Psoas muscle (tissue), 8 donors: ENCODE results near the gene LCLAT1. TPM values are rescaled to one million over a fixed set of nuclear protein-coding genes. Genes with fewer than 3 reads are reported as not detected.
A peak's percentile ranks its signal among the peaks of the same experiment; 100 is the strongest.
"Not testable (repeated sequence)": the region's sequence is repeated elsewhere in the genome, so short reads cannot be mapped to it uniquely, and the experiment has no call there.

Experiments used
- ATAC-seq, 4 donors: fragments of 200-7000 bp; cut with Tn5 transposase; one replicate each; pipeline ENCODE4 v1.9.1; 2020; ENCODE audit warnings: moderate library complexity in 3 of 4, mild to moderate bottlenecking in 2 of 4
- DNase-seq, 2 donors: peaks; one replicate each; pipeline ENCODE4 v3.0.0-alpha.2; 2020
- H3K27ac ChIP-seq: fragments of 200-600 bp; one replicate; pipeline ENCODE4 v1.8.0; 2022
- H3K27me3 ChIP-seq, 3 donors: fragments of 200-600 bp in 1 of 3; one replicate each; pipeline versions ENCODE4 v1.6.1 to v1.8.0; 2013 to 2022; ENCODE audit warnings: low read length in 2 of 3, mild to moderate bottlenecking in 2 of 3, moderate library complexity in 1 of 3; ENCODE audit not compliant: insufficient read depth in 3 of 3
- H3K36me3 ChIP-seq, 2 donors: fragments of 200-600 bp in 1 of 2; one replicate each; pipeline versions ENCODE4 v1.6.1 to v1.8.0; 2013 to 2022; ENCODE audit warnings: low read depth in 1 of 2, mild to moderate bottlenecking in 1 of 2, moderate library complexity in 1 of 2; ENCODE audit not compliant: insufficient read depth in 1 of 2
- H3K4me1 ChIP-seq: fragments of 200-600 bp; one replicate; pipeline ENCODE4 v1.8.0; 2022
- H3K4me3 ChIP-seq: fragments of 200-600 bp; one replicate; pipeline ENCODE4 v1.8.0; 2022; ENCODE audit warnings: mild to moderate bottlenecking
- H3K9me3 ChIP-seq: fragments of 200-600 bp; one replicate; pipeline ENCODE4 v1.8.0; 2022
- whole genome bisulfite sequencing, 3 donors: extraction: QIAGEN DNeasy Blood & Tissue Kit; methylation state at CpG; one replicate each; pipeline versions ENCODE4 v1.1.6 to v1.1.7; 2013; 5-methylcytosine and 5-hydroxymethylcytosine counted together
- intact Hi-C, 2 donors: fragments of 100-400 bp; cut with DNase I; formaldehyde crosslinking; loops; one replicate each; pipeline versions ENCODE4 v1.11.0 to v1.14.2; 2022
- polyA plus RNA-seq, 3 donors: library from polyadenylated mRNA; stranded (reverse); fragments of 200-250 nt; gene quantifications; one replicate each; pipeline ENCODE4 v1.2.3, GENCODE V29; 2013
- total RNA-seq, 4 donors: library from RNA; stranded (reverse); fragmentation: NEBNext Ultra II Directional in 2 of 4; extraction: Animal tissue kit (Norgen Biotek cat#: 25700) in 2 of 4; gene quantifications; one replicate each; pipeline versions ENCODE4 v1.2.1 to v1.2.4, GENCODE V29; 2021 to 2023
- TF ChIP-seq, protein P1 (sequence below): fragments of 200-600 bp; IDR thresholded peaks from one replicate; pipeline ENCODE4 v1.8.0; 2022; ENCODE audit warnings: antibody characterized with exemption
- donor health status: healthy with polysubstance abuse.
- donor health status: DM: no; HTN: no; CAD: no; lungs with moderate emphysema.
- donor health status: Bipolar disorder and iron deficiency.
- donor health status: healthy.
- donor health status: DM: yes; HTN: yes; CAD: no.
- donor health status: DM: no; HTN: no; CAD: no.
- donor health status: DM: no; HTN: no; CAD: no.
- donor health status: DM: yes; HTN: yes; CAD: no.

Gene LCLAT1
- total and polyA plus RNA-seq, 7 donors: 4.2 to 18.8 (median 6.0) TPM

DNA sequence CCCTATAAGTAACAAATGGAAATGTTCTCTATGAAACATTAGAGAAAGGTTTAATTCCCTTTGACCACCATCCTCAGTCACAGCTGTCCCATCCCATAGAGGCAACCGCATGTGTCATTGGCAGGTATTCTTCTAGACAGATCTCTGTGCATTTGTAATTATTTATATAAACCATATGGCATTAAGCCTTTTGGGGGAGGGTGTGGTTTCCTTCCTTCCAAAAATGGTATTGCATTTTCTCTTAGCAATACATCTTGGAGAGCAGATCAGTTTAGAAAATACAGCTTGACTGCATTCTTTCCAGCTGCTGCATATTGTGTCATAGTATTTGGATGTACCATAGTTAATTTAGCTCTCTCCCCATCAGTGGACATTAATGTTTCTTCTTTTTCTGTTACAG, 57.7 kb downstream of the LCLAT1 start:
- H3K4me1 ChIP-seq: peaks cover 8% of the 10 kb centered on the region
- no peak overlapping the region for H3K4me3 ChIP-seq
- 84 to 91% (median 90%) methylated on average over 1 of the region's 1 CpG for WGBS, 3 donors
- H3K9me3 ChIP-seq: peaks cover 17% of the 10 kb centered on the region
- no peak overlapping the region for H3K27ac ChIP-seq
- no peaks in the 10 kb centered on the region for H3K27me3 ChIP-seq
- intact Hi-C loops: no loop called here
- ATAC-seq (no peak), DNase-seq (no peak)
- TF ChIP-seq, protein P1, sequence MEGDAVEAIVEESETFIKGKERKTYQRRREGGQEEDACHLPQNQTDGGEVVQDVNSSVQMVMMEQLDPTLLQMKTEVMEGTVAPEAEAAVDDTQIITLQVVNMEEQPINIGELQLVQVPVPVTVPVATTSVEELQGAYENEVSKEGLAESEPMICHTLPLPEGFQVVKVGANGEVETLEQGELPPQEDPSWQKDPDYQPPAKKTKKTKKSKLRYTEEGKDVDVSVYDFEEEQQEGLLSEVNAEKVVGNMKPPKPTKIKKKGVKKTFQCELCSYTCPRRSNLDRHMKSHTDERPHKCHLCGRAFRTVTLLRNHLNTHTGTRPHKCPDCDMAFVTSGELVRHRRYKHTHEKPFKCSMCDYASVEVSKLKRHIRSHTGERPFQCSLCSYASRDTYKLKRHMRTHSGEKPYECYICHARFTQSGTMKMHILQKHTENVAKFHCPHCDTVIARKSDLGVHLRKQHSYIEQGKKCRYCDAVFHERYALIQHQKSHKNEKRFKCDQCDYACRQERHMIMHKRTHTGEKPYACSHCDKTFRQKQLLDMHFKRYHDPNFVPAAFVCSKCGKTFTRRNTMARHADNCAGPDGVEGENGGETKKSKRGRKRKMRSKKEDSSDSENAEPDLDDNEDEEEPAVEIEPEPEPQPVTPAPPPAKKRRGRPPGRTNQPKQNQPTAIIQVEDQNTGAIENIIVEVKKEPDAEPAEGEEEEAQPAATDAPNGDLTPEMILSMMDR: no peak
- no peaks in the 10 kb centered on the region for H3K36me3 ChIP-seq

DNA sequence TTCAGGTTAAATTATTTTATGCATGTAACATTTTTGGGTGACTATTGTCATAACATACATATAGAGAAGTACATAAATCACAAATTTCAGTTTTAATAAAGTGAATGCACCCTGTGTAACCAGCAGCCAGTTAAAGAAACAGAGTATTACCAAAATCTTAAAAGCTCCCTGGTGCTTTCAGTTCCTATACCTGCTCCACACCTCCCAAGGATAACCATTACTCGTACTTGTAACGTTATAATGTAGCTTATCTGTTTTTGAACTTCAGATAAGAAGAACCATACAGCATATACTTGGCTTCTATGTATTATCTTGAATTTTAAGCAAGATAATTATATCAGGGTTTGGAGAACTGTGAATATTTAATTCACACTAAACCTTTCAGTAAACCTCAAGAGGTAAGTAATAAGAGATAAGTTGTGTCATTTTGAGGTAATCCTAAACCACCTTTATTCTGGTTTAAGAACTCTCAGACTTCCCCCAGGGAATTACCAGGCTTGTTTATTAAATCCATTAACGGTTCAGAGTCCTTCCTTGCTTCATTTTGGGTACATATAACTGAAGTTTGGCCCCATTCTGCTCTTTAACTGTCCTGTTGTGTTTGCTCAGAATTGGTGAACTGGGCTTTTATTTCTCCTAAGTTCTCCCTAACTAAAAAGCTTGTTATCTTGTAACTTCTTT, 58.6 kb downstream of the LCLAT1 start:
- WGBS, 3 donors: 76 to 82% (median 81%) methylated on average over 3 of the region's 3 CpGs
- H3K27me3 ChIP-seq: no peaks in the 10 kb centered on the region
- no peak overlapping the region for H3K4me3 ChIP-seq
- no peak overlapping the region for H3K27ac ChIP-seq
- no peaks in the 10 kb centered on the region for H3K36me3 ChIP-seq
- no peak for DNase-seq
- intact Hi-C loops: no loop called here
- peaks cover 8% of the 10 kb centered on the region for H3K9me3 ChIP-seq
- TF ChIP-seq, protein P1: no peak
- H3K4me1 ChIP-seq: peaks cover 17% of the 10 kb centered on the region
- ATAC-seq: no peak

DNA sequence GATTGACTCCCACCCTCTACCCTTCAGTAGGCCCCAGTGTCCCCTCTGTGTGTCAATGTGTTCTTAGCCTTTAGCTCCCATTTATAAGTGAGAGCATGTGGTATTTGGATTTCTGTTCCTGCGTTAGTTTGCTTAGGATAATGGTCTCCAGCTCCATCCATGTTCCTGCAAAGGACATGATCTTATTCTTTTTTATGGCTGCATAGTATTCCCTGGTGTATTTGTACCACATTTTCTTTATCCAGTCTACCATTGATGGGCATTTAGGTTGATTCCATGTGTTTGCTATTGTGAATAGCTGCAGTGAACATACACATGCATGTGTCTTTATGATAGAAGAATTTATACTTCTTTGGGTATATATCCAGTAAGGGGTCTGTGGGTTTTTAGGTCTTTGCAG, 60.4 kb downstream of the LCLAT1 start:
- ATAC-seq, H3K27ac ChIP-seq, DNase-seq, H3K4me3 ChIP-seq, H3K36me3 ChIP-seq, H3K9me3 ChIP-seq, H3K27me3 ChIP-seq, intact Hi-C loops: not testable (repeated sequence)
- peaks cover 33% of the 10 kb centered on the region for H3K4me1 ChIP-seq
- 97 to 100% (median 97%) methylated on average over 1 of the region's 1 CpG for WGBS, 3 donors

DNA sequence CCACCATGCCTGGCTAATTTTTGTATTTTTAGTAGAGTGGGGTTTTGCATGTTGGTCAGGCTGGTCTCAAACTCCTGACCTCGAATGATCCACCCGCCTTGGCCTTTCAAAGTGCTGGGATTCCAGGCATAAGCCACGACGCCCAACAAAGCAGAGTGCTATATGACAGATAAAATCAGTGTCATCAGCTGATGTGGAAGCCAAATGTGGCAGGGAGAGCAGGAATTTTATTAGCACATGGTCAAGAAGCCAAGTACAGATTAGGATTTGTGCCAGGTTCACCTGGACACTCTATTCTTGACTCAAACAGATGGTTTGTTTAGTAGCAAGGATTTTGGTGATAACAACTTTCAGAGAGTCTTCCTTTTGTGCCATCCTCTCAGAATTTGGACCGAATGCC, 62.7 kb downstream of the LCLAT1 start:
- Histone ChIP-seq H3K27ac (peak overlapping the region; percentile 64), H3K4me1 (peaks cover 44% of the 10 kb centered on the region), H3K9me3 (peaks cover 7% of the 10 kb centered on the region), H3K4me3 (no peak overlapping the region), H3K27me3 (no peaks in the 10 kb centered on the region), H3K36me3 (no peaks in the 10 kb centered on the region)
- 37 to 44% (median 37%) methylated on average over 5 of the region's 5 CpGs for whole genome bisulfite sequencing, 3 donors
- TF ChIP-seq, protein P1: no peak
- ATAC-seq (peak in 1 of 4 donors; percentile 24), DNase-seq (no peak)
- intact Hi-C loops: loop anchor here in 1 of 2 donors (5.0 kb wide), 1 partner anchor 62 kb away; the partner anchor contains the start of gene LCLAT1

DNA sequence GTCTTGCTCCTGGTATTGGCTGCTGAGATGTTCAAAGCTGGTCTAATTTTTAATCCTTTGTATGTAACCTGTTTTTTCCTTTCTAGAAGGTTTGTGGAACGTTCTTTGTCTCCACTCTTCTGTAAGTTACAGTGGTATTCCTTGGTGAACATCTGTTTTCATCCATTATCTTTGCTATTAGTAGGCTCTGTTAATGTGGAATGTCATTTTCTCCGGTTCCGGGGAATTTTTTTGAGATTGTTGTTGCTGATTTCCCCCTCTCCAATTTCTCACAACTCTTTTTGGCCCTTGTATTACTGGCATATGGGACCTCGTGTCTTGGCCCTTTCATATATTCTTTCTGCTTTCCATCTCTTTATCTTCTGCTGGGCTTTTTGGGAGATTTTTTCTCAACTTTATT, 63.4 kb downstream of the LCLAT1 start:
- H3K9me3 ChIP-seq: peaks cover 7% of the 10 kb centered on the region
- H3K27ac ChIP-seq: peak overlapping the region; percentile 64
- no peaks in the 10 kb centered on the region for H3K36me3 ChIP-seq
- DNase-seq: no peak
- intact Hi-C loops: loop anchor here in 1 of 2 donors (5.0 kb wide), 1 partner anchor 63 kb away; the partner anchor contains the start of gene LCLAT1
- ATAC-seq: no peak
- TF ChIP-seq, protein P1: no peak
- WGBS, 3 donors: 36 to 55% (median 39%) methylated on average over 4 of the region's 4 CpGs
- H3K4me1 ChIP-seq: peaks cover 46% of the 10 kb centered on the region
- no peaks in the 10 kb centered on the region for H3K27me3 ChIP-seq
- H3K4me3 ChIP-seq: no peak overlapping the region
